HG02759 (cell line): ENCODE measurements around the gene FHOD3.

Source experiments
- ATAC-seq: cut with Tn5 transposase; IDR thresholded peaks from one replicate; pipeline ENCODE4 v1.9.1; 2021; ENCODE audit warnings: mild to moderate bottlenecking, moderate library complexity; ENCODE audit not compliant: unreplicated experiment

FHOD3 gene

DNA sequence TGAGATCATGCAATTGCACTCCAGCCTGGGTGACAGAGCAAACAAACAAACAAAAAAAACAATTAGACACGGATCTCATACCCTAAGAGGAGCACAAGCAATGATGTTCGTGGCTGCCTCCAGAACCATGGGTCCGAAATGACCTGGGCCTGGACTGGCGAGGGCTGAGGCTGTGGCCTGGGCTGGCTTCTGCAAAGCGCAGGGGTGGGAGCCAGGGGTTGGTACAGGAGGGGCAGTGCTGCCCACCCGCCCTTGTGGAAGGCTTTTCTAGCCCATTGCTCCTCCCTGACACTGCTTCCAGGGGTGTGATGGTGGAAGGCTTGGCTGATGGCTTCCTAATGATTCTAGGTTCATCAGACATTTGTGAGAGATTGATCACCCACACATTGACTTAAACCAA, 167.8 kb downstream of the FHOD3 start:
- ATAC-seq, result no peak

- ATAC-seq, result no peak
These were observed 168.5 kb downstream of the FHOD3 start for GRCh38 chr18:36465970-36466369.

- ATAC-seq, result no peak
These were observed 170.1 kb downstream of the FHOD3 start for GRCh38 chr18:36467614-36468013.

GRCh38 chr18:36468161-36468560, 170.6 kb downstream of the FHOD3 start:
- no peak for ATAC-seq

GRCh38 chr18:36469461-36469860, 171.9 kb downstream of the FHOD3 start:
- ATAC-seq, result no peak

- ATAC-seq, result no peak
These were observed 173.4 kb downstream of the FHOD3 start for GRCh38 chr18:36470896-36471295.

- no peak for ATAC-seq
These were observed 173.9 kb downstream of the FHOD3 start for GRCh38 chr18:36471393-36471792.

GRCh38 chr18:36476433-36476832, 178.9 kb downstream of the FHOD3 start:
- no peak for ATAC-seq

GRCh38 chr18:36477776-36478175, 180.3 kb downstream of the FHOD3 start:
- ATAC-seq, result no peak

GRCh38 chr18:36481201-36481657, 183.7 kb downstream of the FHOD3 start:
- ATAC-seq, result no peak

DNA sequence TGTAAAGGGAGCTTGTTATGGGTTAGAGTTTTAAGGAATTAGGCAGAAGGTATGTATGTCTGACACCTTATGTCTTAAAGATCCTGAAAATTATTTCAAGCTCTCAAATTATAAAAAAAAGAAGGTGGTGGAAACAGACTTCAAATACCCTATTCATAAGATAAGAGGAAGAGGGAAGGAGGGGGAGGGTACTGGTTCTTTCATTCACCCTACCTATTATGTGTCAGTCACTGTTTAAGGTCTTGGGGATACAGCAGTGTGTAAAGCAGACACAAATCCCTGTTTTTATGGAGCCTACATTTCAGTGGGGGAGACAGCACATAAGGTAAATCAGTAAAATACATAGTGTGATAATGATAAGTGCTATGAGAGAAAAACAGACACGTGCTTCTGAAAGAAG, 184.4 kb downstream of the FHOD3 start:
- no peak for ATAC-seq

GRCh38 chr18:36484591-36484990, 187.1 kb downstream of the FHOD3 start:
- no peak for ATAC-seq

DNA sequence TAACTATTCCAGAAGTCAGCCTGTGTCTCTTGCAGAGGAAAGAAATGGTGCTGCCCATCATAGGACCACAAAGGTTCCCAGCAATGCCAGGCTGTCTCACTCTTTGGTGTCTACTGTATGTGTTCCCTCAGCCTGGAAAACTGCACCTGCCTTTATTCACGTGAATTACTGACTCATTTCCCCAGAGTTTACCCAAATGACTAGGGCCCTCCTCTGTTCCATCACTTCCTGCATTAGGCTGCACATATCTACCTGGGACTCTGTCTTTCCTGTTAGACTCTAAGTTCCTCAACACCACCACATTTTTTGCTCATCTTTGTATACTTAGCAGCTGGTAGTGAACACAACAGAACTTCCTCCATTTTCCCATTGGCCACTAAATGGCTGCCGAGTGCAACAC, 188.3 kb downstream of the FHOD3 start:
- no peak for ATAC-seq

- no peak for ATAC-seq
These were observed 190.6 kb downstream of the FHOD3 start for GRCh38 chr18:36488131-36488530.

GRCh38 chr18:36490897-36491296, 193.4 kb downstream of the FHOD3 start:
- ATAC-seq, result no peak

- no peak for ATAC-seq
These were observed 195.3 kb downstream of the FHOD3 start for GRCh38 chr18:36492604-36493329.

- ATAC-seq, result no peak
These were observed 196.0 kb downstream of the FHOD3 start for GRCh38 chr18:36493349-36494159.

DNA sequence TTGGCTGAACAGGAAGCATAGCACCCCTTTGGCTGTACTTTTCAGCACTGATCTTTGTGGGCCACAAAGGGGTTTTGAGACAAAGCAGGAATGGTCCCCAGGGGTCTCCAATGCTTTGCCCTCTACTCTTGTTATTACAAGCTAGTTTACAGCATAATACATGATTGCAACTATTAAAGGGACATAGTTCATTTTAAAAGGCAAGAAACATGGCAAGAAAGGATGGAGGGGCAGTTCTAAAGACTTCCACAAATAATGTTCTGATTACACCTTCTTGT, 196.6 kb downstream of the FHOD3 start:
- no peak for ATAC-seq

- no peak for ATAC-seq
These were observed 198.5 kb downstream of the FHOD3 start for GRCh38 chr18:36496022-36496421.

DNA sequence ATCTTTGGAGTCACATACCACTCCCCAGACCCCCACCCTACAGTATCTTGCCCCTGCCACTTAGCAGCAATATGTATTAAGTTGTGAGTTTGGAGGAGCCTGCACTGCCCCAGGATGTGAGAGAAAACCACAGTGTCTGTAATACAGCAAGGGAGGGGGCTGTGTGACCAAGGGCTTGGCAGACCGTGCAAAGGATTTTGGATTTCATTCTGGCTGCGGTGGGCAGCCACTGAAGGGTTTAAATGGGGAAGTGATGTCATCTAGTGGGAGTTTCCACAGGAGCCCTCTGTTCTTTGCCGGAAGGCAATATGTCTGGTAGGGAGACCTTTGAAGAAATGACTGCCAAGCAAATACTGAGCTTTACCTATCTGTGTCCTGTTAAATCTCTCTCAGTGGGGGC, 202.4 kb downstream of the FHOD3 start:
- ATAC-seq, result peak; percentile 92

- ATAC-seq, result no peak
These were observed 203.6 kb downstream of the FHOD3 start for GRCh38 chr18:36501100-36501499.

GRCh38 chr18:36503477-36503876, 206.0 kb downstream of the FHOD3 start:
- no peak for ATAC-seq
